ENCODE data around the gene EGLN1.

Gene EGLN1

DNA sequence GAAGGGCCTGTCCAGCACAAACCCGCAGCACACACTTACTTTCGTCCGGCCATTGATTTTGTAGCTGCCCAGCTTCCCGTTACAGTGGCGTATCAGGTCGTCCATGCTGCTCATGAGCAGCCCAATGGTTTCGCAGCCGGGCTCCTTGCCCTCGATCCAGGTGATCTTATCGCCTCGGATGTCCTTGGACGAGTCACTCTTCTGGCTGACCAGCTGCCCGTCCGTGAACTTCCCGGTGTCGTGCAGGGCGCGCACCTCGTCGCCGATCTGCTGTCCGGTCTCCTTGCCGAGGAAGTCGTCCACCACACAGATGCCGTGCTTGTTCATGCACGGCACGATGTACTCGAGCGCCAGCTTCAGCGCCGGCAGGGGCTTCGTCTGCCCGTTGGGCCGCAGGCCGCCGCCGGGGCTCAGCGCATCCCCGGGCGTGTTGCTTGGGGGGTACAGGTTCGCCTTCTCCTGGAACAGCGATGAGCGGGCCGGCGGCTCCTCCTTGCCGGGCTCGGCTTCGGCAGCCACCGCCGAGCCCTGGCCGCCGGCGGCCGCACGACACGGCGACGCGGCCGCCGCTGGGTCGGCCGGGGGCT, 1.0 kb downstream of the EGLN1 start:
- DNase-seq: no peak

- DNase-seq: no peak
These were observed 1.7 kb downstream of the EGLN1 start for GRCh38 chr1:231420299-231420958.

DNA sequence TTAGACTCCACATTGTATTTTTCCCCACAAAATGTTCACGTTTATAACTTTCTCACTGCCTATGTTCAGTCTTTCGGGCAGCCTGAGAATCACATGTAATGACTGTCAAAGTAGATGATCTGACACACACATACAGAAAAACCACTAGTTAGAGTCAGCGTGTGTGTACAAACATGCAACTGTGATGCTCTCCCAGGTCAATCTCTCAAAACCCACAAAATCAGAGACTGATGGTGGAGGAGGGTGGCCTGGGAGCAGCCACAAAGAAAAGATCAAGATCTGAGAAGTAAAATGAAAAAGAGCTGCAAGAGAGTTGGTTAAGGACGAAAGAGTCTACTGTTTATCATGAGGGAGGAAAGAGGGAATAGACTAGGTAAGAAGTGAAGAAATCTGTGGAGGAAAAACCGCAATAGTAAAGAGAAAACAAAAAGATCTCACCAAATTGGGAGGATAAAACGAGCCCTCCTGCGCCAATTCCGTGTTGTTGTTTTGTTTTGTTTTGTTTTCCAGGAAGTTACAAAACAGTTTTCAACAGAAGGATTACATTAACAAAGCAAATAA, 2.3 kb downstream of the EGLN1 start:
- no peak for DNase-seq

GRCh38 chr1:231419147-231419546, 2.9 kb downstream of the EGLN1 start:
- DNase-seq: no peak

DNA sequence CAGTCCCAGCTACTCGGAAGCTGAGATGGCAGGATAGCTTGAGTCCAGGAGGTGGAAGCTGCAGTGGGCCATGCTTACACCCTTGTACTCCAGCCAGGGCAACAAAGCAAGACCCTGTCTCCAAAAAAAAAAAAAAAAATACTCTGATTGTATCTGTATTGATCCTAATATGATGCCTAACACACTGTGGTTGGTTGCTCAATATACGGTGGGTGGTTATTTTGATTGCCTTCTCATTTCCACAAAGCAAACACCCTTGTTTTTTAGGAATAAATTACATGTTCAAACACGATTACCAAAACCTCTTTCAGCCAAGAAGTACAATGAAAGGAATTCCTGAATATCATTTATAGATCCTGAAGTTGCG, 3.4 kb downstream of the EGLN1 start:
- DNase-seq: no peak

GRCh38 chr1:231418101-231418740, 3.9 kb downstream of the EGLN1 start:
- no peak for DNase-seq

DNA sequence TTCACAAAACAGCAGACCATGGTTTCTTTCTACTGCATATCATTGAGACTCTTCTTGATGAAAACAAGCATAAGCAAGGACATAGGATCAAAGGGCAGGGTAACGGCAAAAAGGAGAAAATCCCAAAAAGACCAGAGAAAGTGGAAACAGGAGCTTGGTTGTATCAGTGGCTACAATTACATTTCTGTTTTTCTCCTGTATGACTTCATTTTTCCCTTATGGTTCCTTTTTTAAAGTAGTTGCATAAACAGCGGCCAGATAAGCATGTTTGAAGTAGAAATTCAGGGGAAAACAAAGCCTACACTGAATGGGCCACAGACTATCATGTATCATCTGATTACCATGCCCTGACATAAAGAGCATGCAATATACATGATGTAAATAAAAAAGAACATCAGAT, 4.6 kb downstream of the EGLN1 start:
- DNase-seq: no peak

DNA sequence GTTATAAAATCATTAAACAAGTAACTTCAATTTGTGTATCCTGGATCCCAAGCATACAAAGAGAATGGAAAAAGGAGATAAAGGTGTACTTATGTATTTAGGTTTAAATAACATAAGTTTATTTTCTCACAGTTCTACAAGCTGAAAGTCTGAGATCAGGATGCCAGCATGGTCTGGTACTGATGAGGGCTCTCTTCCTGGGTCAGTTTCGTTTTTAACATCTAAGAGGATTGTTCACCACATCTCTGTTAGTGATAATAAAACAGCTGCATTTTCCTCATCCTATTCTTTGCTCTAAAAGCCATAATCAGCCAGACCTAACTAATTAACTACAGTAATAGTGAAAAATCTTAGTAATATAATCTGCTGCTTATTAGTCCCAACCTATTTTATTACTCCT, 5.2 kb downstream of the EGLN1 start:
- no peak for DNase-seq

DNA sequence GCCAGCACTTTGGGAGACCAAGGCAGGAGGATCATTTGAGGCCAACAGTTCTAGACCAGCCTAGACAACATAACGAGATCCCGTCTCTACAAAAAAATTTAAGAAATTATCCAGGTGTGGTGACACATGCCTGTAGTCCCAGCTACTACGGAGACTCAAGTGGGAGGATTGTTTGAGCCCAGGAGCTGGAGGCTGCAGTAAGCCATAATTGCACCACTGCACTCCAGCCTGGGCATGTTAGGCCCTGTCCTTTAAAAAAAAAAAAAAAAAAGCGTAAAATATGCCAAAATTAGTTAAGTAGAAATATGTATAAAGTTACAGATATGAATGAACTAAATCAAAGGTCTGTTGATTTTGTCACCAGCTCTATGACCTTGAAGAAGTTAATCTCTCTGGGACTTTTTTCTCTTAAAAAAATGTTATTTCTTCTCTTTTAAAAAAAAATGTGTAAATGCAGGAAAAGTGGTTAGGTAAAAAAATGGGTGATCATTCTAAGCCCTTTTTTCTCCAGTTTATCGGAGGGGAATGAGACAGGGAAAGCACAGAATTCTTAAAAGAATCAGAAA, 7.0 kb downstream of the EGLN1 start:
- DNase-seq: no peak

GRCh38 chr1:231414260-231415016, 7.6 kb downstream of the EGLN1 start:
- DNase-seq: no peak

DNA sequence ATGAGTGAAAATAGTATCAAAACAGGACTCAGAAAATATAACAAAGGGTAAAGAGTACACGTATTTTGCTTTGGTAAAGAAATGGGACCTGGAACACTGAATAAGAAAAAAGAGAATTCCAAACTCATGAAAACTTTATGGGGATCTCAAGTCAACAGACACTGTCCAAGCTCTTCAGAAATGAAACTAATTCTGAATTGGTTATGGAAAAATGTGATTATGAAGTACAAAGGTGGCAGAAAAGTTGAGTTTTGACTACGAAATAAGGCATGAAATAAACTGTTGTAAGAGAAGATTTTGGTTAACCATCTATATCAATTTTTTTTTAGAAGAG, 8.4 kb downstream of the EGLN1 start:
- no peak for DNase-seq

DNA sequence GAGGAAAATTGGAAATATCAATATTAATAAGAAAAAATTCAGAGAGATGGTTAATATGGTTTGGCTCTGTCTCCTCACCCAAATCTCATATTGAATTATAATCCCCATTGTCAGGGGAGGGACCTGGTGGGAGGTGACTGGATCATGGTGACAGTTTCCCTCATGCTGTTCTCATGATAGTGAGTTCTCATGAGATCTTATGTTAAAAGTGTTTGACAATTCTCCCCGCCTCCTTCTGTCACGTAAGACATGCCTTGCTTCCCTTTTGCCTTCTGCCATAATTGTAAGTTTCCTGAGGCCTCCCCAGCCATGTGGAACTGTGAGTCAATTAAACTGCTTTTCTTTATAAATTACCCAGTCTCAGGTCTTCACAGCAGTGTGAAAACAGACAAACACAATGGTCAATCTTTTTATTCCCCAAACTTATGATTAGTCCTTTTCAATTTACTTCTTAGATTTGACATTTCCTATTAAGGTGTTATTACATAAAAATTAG, 11.0 kb downstream of the EGLN1 start:
- no peak for DNase-seq

- no peak for DNase-seq
These were observed 12.0 kb downstream of the EGLN1 start for GRCh38 chr1:231410036-231410612.

- DNase-seq: no peak
These were observed 13.5 kb downstream of the EGLN1 start for GRCh38 chr1:231408528-231409094.

DNA sequence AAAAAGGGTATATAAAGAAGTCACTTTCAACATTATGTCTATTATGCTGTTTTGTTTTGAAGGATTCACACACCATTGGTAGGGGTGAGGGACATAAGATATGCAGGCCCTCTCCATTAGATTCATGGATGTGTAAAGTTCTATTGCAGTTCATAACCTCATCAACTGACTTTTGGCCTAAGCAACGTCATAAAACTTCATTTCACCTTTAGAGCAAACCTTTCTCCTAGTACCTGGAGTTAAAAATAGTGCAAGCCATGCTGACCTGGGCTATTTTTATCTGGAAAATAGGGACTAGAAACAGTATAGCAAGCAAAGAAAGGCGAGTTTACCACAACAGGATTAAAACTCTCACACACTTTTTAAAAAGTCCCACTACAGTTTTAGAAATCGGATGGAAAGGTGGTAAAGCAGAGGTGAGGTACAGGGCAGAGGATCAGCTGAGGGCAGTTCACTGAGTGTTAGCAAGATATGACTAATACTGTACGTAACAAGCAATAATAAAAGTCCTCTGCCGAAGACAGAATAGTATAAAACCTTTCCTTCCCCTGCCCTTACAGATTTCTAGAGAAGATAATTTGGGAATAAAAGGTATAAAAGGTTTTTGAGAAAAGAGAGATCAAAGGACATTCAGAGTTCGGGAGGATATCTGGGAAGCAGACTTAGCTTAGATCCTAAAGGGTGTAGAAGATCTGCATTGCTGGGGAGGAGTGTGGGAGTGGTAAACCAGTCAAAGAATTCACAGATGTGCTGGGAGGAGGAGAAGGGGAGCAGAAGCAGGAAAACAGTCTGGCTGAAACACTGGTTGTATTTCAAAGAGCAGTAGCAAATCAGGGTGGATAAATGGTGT, 14.3 kb downstream of the EGLN1 start:
- no peak for DNase-seq

- DNase-seq: no peak
These were observed 15.0 kb downstream of the EGLN1 start for GRCh38 chr1:231407049-231407448.

GRCh38 chr1:231404318-231404717, 17.8 kb downstream of the EGLN1 start:
- no peak for DNase-seq

DNA sequence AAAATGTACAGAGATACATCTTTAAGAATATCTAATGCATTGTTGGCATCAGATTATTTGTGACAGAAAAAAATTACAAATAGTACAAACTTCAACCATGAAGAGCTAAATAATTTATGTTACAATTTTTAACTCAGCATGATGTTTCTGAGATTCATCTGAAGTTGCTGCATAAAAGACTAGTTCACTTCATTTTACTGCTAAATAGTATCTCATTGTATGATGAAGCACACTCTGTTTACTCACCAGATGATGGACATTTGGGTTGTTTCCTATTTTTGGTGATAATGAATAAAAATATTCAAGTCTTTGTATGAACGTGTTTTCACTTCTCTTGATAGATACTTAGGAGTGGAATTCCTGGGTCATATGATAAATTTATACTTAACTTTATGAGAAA, 20.6 kb downstream of the EGLN1 start:
- no peak for DNase-seq

DNA sequence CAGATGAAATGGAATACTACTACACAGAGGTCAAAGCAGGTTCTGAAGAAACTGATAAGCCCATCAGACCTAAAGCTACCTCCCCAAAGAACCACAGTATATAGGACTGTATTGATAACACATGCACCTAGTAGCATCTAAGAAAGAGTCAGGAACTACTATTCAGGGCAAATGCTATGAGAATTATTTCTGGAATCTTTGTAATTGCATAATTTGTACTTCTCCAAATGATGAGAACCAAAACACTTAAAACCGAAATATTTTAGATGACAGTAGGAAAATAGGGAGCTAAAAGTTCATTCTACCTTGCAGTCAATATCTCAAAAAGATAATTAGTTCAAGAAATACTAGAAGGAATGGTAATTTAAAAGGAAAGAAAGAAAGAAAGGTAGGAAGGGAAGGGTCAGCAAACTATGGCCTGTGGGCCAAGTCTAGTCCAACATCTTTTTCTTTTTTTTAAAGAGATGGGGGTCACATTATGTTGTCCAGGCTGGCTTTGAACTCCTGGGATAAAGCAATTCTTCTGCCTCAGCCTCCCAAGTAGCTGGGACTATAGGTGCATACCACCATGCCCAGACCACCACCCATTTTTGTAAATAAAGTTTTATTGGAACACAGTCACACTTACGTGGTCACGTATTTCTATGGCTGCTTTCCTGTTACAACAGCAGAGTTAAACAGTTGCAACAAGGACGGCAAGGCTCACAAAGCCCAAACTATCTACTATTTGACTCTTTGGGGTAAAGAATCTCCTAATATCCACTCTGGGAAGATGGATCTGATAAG, 24.0 kb downstream of the EGLN1 start:
- DNase-seq: no peak

- no peak for DNase-seq
These were observed 25.4 kb downstream of the EGLN1 start for GRCh38 chr1:231396643-231397042.

GRCh38 chr1:231395998-231396390, 26.1 kb downstream of the EGLN1 start:
- DNase-seq: no peak
